Measurements from ENCODE around the gene TSPAN18. TPM values are rescaled to one million over a fixed set of nuclear protein-coding genes. Genes with fewer than 3 reads are reported as not detected.

Gene TSPAN18
- total and polyA plus RNA-seq, 2 of the 4 experiments (the other 2 are of a cell fraction), result 0.36 to 1.1 TPM

- no peak for TF ChIP-seq SMC3 (IDR thresholded peaks at IDR 0.05; ENCODE audit: low read depth, low read length)
Measured at GRCh38 chr11:44760477-44760872, 33.7 kb downstream of the TSPAN18 start (continued).

GRCh38 chr11:44760917-44761550 is 34.3 kb downstream of the TSPAN18 start:
- DNase-seq (peak; percentile 96), ATAC-seq (ENCODE audit: low read depth) (peak; percentile 94)
- Histone ChIP-seq H3K9ac (ENCODE audit: low read depth, low read length) (no peak overlapping the region), H3K4me1 (ENCODE audit: control insufficient read depth, insufficient read depth, low read length) (peaks cover 20% of the 10 kb centered on the region), H3K79me1 (ENCODE audit: low read depth in 1 of 2, low read length in 2 of 2) (no peaks in the 10 kb centered on the region), H2AK5ac (ENCODE audit: low read depth, low read length) (no peak overlapping the region), H3K9me1 (ENCODE audit: insufficient read depth, low read length) (peaks cover 2% of the 10 kb centered on the region; the same call in 1 of the 2 replicates), H2BK20ac (ENCODE audit: low read depth, low read length) (no peak overlapping the region), H3K27ac (ENCODE audit: insufficient read depth, low read length) (peak overlapping the region; percentile 33; the same call in 1 of the 2 replicates), H2AFZ (replicated peaks; ENCODE audit: low read length, poor library complexity) (peak overlapping the region; percentile 65), H3K56ac (ENCODE audit: extremely low read depth, insufficient read depth, low read length) (no peak overlapping the region), H2BK15ac (ENCODE audit: low read depth, low read length) (no peak overlapping the region), H3K27me3 (ENCODE audit: control insufficient read depth, insufficient read depth, low read length) (no peaks in the 10 kb centered on the region; the same call in 1 of the 2 replicates), H4K91ac (ENCODE audit: insufficient read depth, low read depth, low read length) (no peak overlapping the region), H4K8ac (ENCODE audit: low read depth in 2 of 2, low read length in 2 of 2) (no peak overlapping the region), H4K5ac (ENCODE audit: low read depth, low read length) (no peak overlapping the region), H2BK5ac (ENCODE audit: low read depth, low read length, poor library complexity, severe bottlenecking) (no peak overlapping the region), H2BK120ac (ENCODE audit: low read depth, low read length) (no peak overlapping the region), H3K9me3 (ENCODE audit: control insufficient read depth, insufficient read depth, low read length) (no peaks in the 10 kb centered on the region), H4K20me1 (ENCODE audit: insufficient read depth, low read length) (no peaks in the 10 kb centered on the region), H3K36me3 (ENCODE audit: control insufficient read depth, insufficient read depth, low read length) (no peaks in the 10 kb centered on the region), H3K18ac (ENCODE audit: low read depth, low read length) (no peak overlapping the region; the same call in 1 of the 2 replicates), H3K4me3 (ENCODE audit: insufficient read depth, low read depth, low read length) (no peak overlapping the region), H3K4me2 (ENCODE audit: low read depth, low read length) (peak overlapping the region; percentile 11; the same call in 1 of the 2 replicates), H3K4ac (ENCODE audit: low read depth, low read length) (no peak overlapping the region), H2AK9ac (replicated peaks; ENCODE audit: low read depth, low read length, poor library complexity) (no peak overlapping the region), H3K23ac (ENCODE audit: low read depth, low read length) (no peak overlapping the region), H3K14ac (replicated peaks; ENCODE audit: low read depth, low read length) (no peak overlapping the region)
- no CpG with 5 or more reads among the region's 10 CpGs for WGBS, 2 experiments (ENCODE audit: extremely low coverage in 2 of 2, insufficient read length in 1 of 2)
- POLR2A ChIA-PET (ENCODE audit: unreplicated experiment), result no interaction called here
- intact Hi-C loops (cut with micrococcal nuclease), result loop anchor here (10.0 kb wide), 1 partner anchor 196 kb away; the partner anchor contains the start of gene CD82
- peak; percentile 96 for TF ChIP-seq FOS (IDR thresholded peaks at IDR 0.05; ENCODE audit: low read depth, low read length)
- TF ChIP-seq BHLHE40 (IDR thresholded peaks at IDR 0.05; ENCODE audit: low read depth, low read length), result peak; percentile 62; the same call in 1 of the 2 replicates
- no peak for TF ChIP-seq MAZ (IDR thresholded peaks at IDR 0.05; ENCODE audit: borderline replicate concordance, low read depth, low read length)
- no TSS peak for BruUV-seq (replicated peaks)
- dilution Hi-C loops (cut with HindIII; ENCODE audit: low sequenced_read_pairs, unreplicated experiment), result loop anchor here (25.0 kb wide), 1 partner anchor 126 kb away; no protein-coding TSS in a partner anchor
- in situ Hi-C loops (cut with MboI; ENCODE audit: low sequenced_read_pairs), result no loop called here
- CTCF ChIA-PET, result interaction anchor here (0.8 kb wide), 1 partner anchor 14 kb away, joined by 3 read pairs; no protein-coding TSS in a partner anchor

All from IMR-90 (cell line).